Measurements from ENCODE around the gene DLGAP4.

The DLGAP4 gene

GRCh38 chr20:36418711-36419110 is 112.6 kb downstream of the DLGAP4 start:
- DNase-seq: no peak

- DNase-seq: no peak
Observed at GRCh38 chr20:36421641-36422040, 115.5 kb downstream of the DLGAP4 start.

- DNase-seq: no peak
Observed at GRCh38 chr20:36424314-36424713, 118.2 kb downstream of the DLGAP4 start.

- DNase-seq: no peak
Observed at GRCh38 chr20:36425166-36425565, 119.0 kb downstream of the DLGAP4 start.

GRCh38 chr20:36431604-36432003 is 125.5 kb downstream of the DLGAP4 start:
- DNase-seq: no peak

GRCh38 chr20:36432096-36432495 is 126.0 kb downstream of the DLGAP4 start:
- no peak for DNase-seq

GRCh38 chr20:36434383-36434782 is 128.2 kb downstream of the DLGAP4 start:
- no peak for DNase-seq

GRCh38 chr20:36435124-36435523 is 129.0 kb downstream of the DLGAP4 start:
- no peak for DNase-seq

GRCh38 chr20:36435592-36436541 is 129.7 kb downstream of the DLGAP4 start:
- DNase-seq: no peak

- DNase-seq: peak; percentile 13
Observed at GRCh38 chr20:36439040-36439730, 133.0 kb downstream of the DLGAP4 start.

- DNase-seq: no peak
Observed at GRCh38 chr20:36439731-36440072, 133.6 kb downstream of the DLGAP4 start.

- DNase-seq: no peak
Observed at GRCh38 chr20:36440370-36441026, 134.4 kb downstream of the DLGAP4 start.

- no peak for DNase-seq
Observed at GRCh38 chr20:36441027-36441414, 134.9 kb downstream of the DLGAP4 start.

GRCh38 chr20:36441416-36441815 is 135.3 kb downstream of the DLGAP4 start:
- no peak for DNase-seq

- DNase-seq: no peak
Observed at GRCh38 chr20:36445847-36446246, 139.7 kb downstream of the DLGAP4 start.

- no peak for DNase-seq
Observed at GRCh38 chr20:36446557-36446956, 140.4 kb downstream of the DLGAP4 start.

- no peak for DNase-seq
Observed at GRCh38 chr20:36447101-36447500, 141.0 kb downstream of the DLGAP4 start.

- no peak for DNase-seq
Observed at GRCh38 chr20:36449663-36450062, 143.5 kb downstream of the DLGAP4 start.

- no peak for DNase-seq
Observed at GRCh38 chr20:36454332-36454697, 148.2 kb downstream of the DLGAP4 start.

GRCh38 chr20:36454698-36455427 is 148.7 kb downstream of the DLGAP4 start:
- DNase-seq: no peak

GRCh38 chr20:36455972-36456625 is 150.0 kb downstream of the DLGAP4 start:
- no peak for DNase-seq

Measured in NCI-H1092 (cell line).